ENCODE data around the gene ARMC6.

The ARMC6 gene

GRCh38 chr19:19054315-19054938 is 21.0 kb downstream of the ARMC6 start:
- DNase-seq (ENCODE audit: low read depth, low spot score): no peak

- no peak for DNase-seq (ENCODE audit: low read depth, low spot score)
Observed at GRCh38 chr19:19054939-19055440, 21.6 kb downstream of the ARMC6 start.

GRCh38 chr19:19055701-19056100 is 22.3 kb downstream of the ARMC6 start:
- DNase-seq (ENCODE audit: low read depth, low spot score): no peak

GRCh38 chr19:19056636-19057275 is 23.4 kb downstream of the ARMC6 start:
- no peak for DNase-seq (ENCODE audit: low read depth, low spot score)

GRCh38 chr19:19057317-19057716 is 23.9 kb downstream of the ARMC6 start:
- DNase-seq (ENCODE audit: low read depth, low spot score): no peak

- DNase-seq (ENCODE audit: low read depth, low spot score): no peak
Observed at GRCh38 chr19:19057720-19058119, 24.3 kb downstream of the ARMC6 start.

- no peak for DNase-seq (ENCODE audit: low read depth, low spot score)
Observed at GRCh38 chr19:19059018-19059836, 25.8 kb downstream of the ARMC6 start.

- no peak for DNase-seq (ENCODE audit: low read depth, low spot score)
Observed at GRCh38 chr19:19059837-19060611, 26.6 kb downstream of the ARMC6 start.

- no peak for DNase-seq (ENCODE audit: low read depth, low spot score)
Observed at GRCh38 chr19:19061506-19061905, 28.1 kb downstream of the ARMC6 start.

- no peak for DNase-seq (ENCODE audit: low read depth, low spot score)
Observed at GRCh38 chr19:19062454-19063182, 29.2 kb downstream of the ARMC6 start.

GRCh38 chr19:19063183-19064097 is 30.0 kb downstream of the ARMC6 start, which contains the start of gene SLC25A42:
SLC25A42 (plus strand) TSS chr19:19063994; CDS start chr19:19096125, 32,131 bp downstream.
- DNase-seq (ENCODE audit: low read depth, low spot score): peak; percentile 98

- DNase-seq (ENCODE audit: low read depth, low spot score): no peak
Observed at GRCh38 chr19:19064098-19064722, 30.8 kb downstream of the ARMC6 start.

GRCh38 chr19:19064811-19065745 is 31.7 kb downstream of the ARMC6 start:
- no peak for DNase-seq (ENCODE audit: low read depth, low spot score)

- no peak for DNase-seq (ENCODE audit: low read depth, low spot score)
Observed at GRCh38 chr19:19067276-19068072, 34.1 kb downstream of the ARMC6 start.

GRCh38 chr19:19068659-19069654 is 35.6 kb downstream of the ARMC6 start:
- no peak for DNase-seq (ENCODE audit: low read depth, low spot score)

- no peak for DNase-seq (ENCODE audit: low read depth, low spot score)
Observed at GRCh38 chr19:19071897-19072296, 38.5 kb downstream of the ARMC6 start.
